A673 (cell line): ENCODE measurements around the gene C19orf44.

Experiments used
- CTCF ChIP-seq: fragments of 300-800, 200-600 bp; sonication (generic); conservative IDR thresholded peaks from 2 replicates; pipeline ENCODE4 v1.5.1; 2017; ENCODE audit warnings: low read depth, mild to moderate bottlenecking, antibody characterized with exemption, low read length, moderate library complexity, mixed read lengths
- EZH2 ChIP-seq: fragments of 200-600 bp; sonication (generic); IDR thresholded peaks from 2 replicates; pipeline ENCODE4 v1.6.1; 2017; ENCODE audit warnings: borderline replicate concordance, low read depth, mild to moderate bottlenecking, mixed read lengths, antibody characterized with exemption, low read length; ENCODE audit not compliant: poor library complexity, severe bottlenecking

- TF ChIP-seq CTCF (no peak), EZH2 (no peak)
Measured at GRCh38 chr19:16459680-16460079, 36.5 kb upstream of the C19orf44 start.
